ENCODE results near the gene NTF4.

NTF4 gene

GRCh38 chr19:49091391-49092038 is 26.9 kb upstream of the NTF4 start:
- TF ChIP-seq TOX (CRISPR knock-in tag; IDR thresholded peaks at IDR 0.05; ENCODE audit: borderline replicate concordance): no peak
- TF ChIP-seq GLIS3 (CRISPR knock-in tag; IDR thresholded peaks at IDR 0.05): no peak
- no peak for TF ChIP-seq BACH2 (CRISPR knock-in tag; IDR thresholded peaks at IDR 0.05; ENCODE audit: borderline replicate concordance)
- no peak for TF ChIP-seq ZFP3 (CRISPR knock-in tag; IDR thresholded peaks at IDR 0.05)
- no peak for TF ChIP-seq TSHZ2 (CRISPR knock-in tag; IDR thresholded peaks at IDR 0.05)
- no peak for TF ChIP-seq ARNTL (CRISPR knock-in tag; IDR thresholded peaks at IDR 0.05; ENCODE audit: borderline replicate concordance, low read depth)
- no peak for TF ChIP-seq SNAI2 (CRISPR knock-in tag; IDR thresholded peaks at IDR 0.05)
- TF ChIP-seq, protein P1, sequence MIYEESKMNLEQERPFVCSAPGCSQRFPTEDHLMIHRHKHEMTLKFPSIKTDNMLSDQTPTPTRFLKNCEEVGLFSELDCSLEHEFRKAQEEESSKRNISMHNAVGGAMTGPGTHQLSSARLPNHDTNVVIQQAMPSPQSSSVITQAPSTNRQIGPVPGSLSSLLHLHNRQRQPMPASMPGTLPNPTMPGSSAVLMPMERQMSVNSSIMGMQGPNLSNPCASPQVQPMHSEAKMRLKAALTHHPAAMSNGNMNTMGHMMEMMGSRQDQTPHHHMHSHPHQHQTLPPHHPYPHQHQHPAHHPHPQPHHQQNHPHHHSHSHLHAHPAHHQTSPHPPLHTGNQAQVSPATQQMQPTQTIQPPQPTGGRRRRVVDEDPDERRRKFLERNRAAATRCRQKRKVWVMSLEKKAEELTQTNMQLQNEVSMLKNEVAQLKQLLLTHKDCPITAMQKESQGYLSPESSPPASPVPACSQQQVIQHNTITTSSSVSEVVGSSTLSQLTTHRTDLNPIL (CRISPR knock-in tag; IDR thresholded peaks at IDR 0.05; ENCODE audit: low read depth): no peak
- ATAC-seq: no peak

DNA sequence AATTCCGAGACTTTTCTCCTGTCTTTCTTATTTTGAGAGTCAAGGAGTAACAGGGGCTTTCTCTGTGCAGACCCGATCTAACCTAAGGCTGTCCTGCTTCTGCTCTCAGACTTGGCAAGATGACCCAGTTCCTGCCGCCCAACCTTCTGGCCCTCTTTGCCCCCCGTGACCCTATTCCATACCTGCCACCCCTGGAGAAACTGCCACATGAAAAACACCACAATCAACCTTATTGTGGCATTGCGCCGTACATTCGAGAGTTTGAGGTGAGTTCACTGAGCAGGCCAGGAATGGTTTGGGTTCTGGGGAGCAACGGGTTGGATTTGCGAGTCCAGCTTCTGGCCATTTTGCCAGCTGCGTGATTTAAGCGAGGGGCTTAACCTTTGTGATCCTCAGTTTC is 21.7 kb upstream of the NTF4 start:
- no peak for TF ChIP-seq ARNTL (CRISPR knock-in tag; IDR thresholded peaks at IDR 0.05; ENCODE audit: borderline replicate concordance, low read depth)
- no peak for TF ChIP-seq SNAI2 (CRISPR knock-in tag; IDR thresholded peaks at IDR 0.05)
- TF ChIP-seq RARB (CRISPR knock-in tag; IDR thresholded peaks at IDR 0.05): no peak
- TF ChIP-seq CSDC2 (CRISPR knock-in tag; IDR thresholded peaks at IDR 0.05): no peak
- TF ChIP-seq, protein P1 (CRISPR knock-in tag; IDR thresholded peaks at IDR 0.05; ENCODE audit: low read depth): no peak
- no peak for TF ChIP-seq ZFP3 (CRISPR knock-in tag; IDR thresholded peaks at IDR 0.05)
- TF ChIP-seq ZNF70 (CRISPR knock-in tag; IDR thresholded peaks at IDR 0.05): no peak
- TF ChIP-seq BACH2 (CRISPR knock-in tag; IDR thresholded peaks at IDR 0.05; ENCODE audit: borderline replicate concordance): no peak
- TF ChIP-seq ZFP30 (CRISPR knock-in tag; IDR thresholded peaks at IDR 0.05): no peak
- no peak for TF ChIP-seq OSR1 (CRISPR knock-in tag; IDR thresholded peaks at IDR 0.05)
- TF ChIP-seq ZC3H10 (CRISPR knock-in tag; IDR thresholded peaks at IDR 0.05): no peak
- no peak for ATAC-seq

- no peak for ATAC-seq
- TF ChIP-seq SNAI2 (CRISPR knock-in tag; IDR thresholded peaks at IDR 0.05) (no peak), ESRRG (CRISPR knock-in tag; IDR thresholded peaks at IDR 0.05) (no peak), ZNF565 (CRISPR knock-in tag; conservative IDR thresholded peaks at IDR 0.05; ENCODE audit: low read depth) (no peak), ZNF8 (CRISPR knock-in tag; IDR thresholded peaks at IDR 0.05) (no peak), BACH2 (CRISPR knock-in tag; IDR thresholded peaks at IDR 0.05; ENCODE audit: borderline replicate concordance) (no peak), ZC3H10 (CRISPR knock-in tag; IDR thresholded peaks at IDR 0.05) (no peak), PATZ1 (CRISPR knock-in tag; IDR thresholded peaks at IDR 0.05; ENCODE audit: borderline replicate concordance) (no peak), RARB (CRISPR knock-in tag; IDR thresholded peaks at IDR 0.05) (no peak), ARNTL (CRISPR knock-in tag; IDR thresholded peaks at IDR 0.05; ENCODE audit: borderline replicate concordance, low read depth) (no peak), OSR1 (CRISPR knock-in tag; IDR thresholded peaks at IDR 0.05) (no peak), TSHZ2 (CRISPR knock-in tag; IDR thresholded peaks at IDR 0.05) (no peak), ZNF70 (CRISPR knock-in tag; IDR thresholded peaks at IDR 0.05) (no peak), ZFP3 (CRISPR knock-in tag; IDR thresholded peaks at IDR 0.05) (no peak), ISL1 (CRISPR knock-in tag; IDR thresholded peaks at IDR 0.05) (no peak), ZFP30 (CRISPR knock-in tag; IDR thresholded peaks at IDR 0.05) (no peak)
- TF ChIP-seq, protein P1 (CRISPR knock-in tag; IDR thresholded peaks at IDR 0.05; ENCODE audit: low read depth): no peak
- TF ChIP-seq, protein P2, sequence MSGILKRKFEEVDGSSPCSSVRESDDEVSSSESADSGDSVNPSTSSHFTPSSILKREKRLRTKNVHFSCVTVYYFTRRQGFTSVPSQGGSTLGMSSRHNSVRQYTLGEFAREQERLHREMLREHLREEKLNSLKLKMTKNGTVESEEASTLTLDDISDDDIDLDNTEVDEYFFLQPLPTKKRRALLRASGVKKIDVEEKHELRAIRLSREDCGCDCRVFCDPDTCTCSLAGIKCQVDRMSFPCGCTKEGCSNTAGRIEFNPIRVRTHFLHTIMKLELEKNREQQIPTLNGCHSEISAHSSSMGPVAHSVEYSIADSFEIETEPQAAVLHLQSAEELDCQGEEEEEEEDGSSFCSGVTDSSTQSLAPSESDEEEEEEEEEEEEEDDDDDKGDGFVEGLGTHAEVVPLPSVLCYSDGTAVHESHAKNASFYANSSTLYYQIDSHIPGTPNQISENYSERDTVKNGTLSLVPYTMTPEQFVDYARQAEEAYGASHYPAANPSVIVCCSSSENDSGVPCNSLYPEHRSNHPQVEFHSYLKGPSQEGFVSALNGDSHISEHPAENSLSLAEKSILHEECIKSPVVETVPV (CRISPR knock-in tag; IDR thresholded peaks at IDR 0.05): no peak
- TF ChIP-seq, protein P3, sequence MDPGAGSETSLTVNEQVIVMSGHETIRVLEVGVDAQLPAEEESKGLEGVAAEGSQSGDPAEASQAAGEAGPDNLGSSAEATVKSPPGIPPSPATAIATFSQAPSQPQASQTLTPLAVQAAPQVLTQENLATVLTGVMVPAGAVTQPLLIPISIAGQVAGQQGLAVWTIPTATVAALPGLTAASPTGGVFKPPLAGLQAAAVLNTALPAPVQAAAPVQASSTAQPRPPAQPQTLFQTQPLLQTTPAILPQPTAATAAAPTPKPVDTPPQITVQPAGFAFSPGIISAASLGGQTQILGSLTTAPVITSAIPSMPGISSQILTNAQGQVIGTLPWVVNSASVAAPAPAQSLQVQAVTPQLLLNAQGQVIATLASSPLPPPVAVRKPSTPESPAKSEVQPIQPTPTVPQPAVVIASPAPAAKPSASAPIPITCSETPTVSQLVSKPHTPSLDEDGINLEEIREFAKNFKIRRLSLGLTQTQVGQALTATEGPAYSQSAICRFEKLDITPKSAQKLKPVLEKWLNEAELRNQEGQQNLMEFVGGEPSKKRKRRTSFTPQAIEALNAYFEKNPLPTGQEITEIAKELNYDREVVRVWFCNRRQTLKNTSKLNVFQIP (CRISPR knock-in tag; IDR thresholded peaks at IDR 0.05; ENCODE audit: borderline replicate concordance, low read depth): no peak
These were observed 21.2 kb upstream of the NTF4 start for GRCh38 chr19:49085868-49086232.

Data from SK-N-SH treated with all-trans-retinoic acid at 6 μM for 48 hours (cell line).